GM18519 (cell line): Measurements from ENCODE around the gene ETFDH.
"Not testable (repeated sequence)": the region's sequence is repeated elsewhere in the genome, so short reads cannot be mapped to it uniquely, and the experiment has no call there.

Source experiments
- ATAC-seq: cut with Tn5 transposase; IDR thresholded peaks from one replicate; pipeline ENCODE4 v1.9.1; 2021; ENCODE audit warnings: mild to moderate bottlenecking, moderate library complexity; ENCODE audit not compliant: unreplicated experiment, low FRiP score

ETFDH gene

DNA sequence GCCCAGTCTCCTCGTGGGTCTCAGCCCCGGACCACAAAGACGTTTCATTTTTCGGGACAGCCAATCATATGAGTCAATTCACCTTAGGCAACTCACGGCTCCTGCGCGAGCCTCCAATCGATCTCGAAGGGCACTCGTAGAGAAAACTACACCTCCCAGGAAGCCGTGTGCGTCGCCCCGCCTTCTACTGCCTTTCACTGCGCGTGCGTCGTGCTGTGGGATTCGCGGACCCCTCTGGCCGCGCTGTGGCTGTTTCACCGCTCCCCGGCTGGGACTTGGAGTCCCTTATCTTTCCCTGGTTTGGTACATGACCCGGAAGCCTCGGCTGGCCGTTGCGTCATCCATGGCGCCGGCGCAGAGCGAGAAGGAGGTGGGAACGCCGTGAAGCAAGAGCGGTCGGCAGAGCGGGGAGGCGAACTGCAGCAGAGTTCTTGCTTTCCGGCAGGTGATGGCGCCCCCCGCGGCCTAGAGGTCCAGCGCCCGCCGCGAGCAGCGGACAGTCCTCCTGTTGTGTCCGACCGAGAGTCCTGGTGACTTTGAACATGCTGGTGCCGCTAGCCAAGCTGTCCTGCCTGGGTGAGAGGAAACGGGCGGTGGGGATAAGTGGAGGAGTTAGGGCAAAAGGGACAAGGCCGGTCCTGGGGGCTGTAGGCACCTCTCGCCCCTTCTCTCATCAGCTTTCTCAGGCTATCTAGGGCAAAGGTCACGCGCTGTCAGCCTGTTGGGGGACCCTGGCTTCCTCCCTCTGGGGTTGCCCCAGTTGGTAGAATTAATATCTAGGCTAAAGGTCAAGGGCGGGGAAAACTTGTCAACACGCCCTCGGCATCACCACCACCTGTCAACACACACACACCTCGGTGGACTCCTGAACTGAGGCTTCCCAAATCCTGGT, at the start of gene ETFDH:
ETFDH (plus strand) TSS at position 382 of the 892 bp plus-strand sequence; CDS start at position 543, 161 bp downstream.
- peak; percentile 90 for ATAC-seq

DNA sequence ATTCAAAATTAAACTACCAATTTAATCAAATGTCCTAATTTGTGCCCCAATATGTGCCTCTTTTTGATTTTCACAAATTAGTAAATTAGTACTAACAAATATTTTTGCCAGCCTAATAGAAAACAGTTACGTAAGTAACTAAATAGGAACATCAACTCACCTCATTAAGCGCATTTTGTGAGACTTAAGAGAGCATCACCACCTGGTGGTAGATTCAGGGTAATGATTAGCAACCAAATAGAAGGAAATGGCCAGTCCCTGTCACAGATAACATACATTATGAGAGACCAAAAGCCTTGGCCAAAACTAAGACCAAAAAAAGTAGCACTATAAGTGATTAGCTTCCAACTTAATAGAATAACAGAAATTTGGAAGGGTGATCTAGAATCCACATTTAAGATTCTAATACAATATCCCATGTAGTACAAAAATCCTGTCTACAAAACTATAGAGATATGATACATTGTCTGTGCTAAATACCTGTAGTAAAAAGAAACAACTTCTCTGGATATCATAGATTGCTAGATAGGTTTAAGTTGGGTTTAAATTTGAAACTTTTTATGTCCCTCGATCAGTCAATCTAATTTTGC, 47.1 kb upstream of the ETFDH start:
- peak; percentile 90 for ATAC-seq

GRCh38 chr4:158625544-158625943, 46.6 kb upstream of the ETFDH start:
- no peak for ATAC-seq

- no peak for ATAC-seq
Measured at GRCh38 chr4:158630893-158631292, 41.2 kb upstream of the ETFDH start.

DNA sequence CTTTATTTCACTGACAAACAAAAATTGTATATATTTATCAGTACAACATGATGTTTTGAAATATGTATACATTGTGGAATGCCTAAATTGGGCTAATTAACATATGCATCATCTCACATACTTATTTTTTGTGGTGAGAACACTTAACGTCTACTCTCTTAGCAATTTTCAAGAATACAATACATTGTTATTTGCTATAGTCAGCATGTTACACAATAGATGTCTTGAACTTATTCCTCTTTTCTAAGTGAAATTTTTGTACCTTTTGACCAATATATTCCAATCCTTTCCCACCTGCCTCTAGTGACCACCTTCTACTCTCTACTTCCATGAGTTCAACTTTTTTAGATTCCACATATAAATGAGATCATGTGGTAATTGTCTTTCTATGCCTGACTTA, 35.5 kb upstream of the ETFDH start:
- ATAC-seq: no peak

DNA sequence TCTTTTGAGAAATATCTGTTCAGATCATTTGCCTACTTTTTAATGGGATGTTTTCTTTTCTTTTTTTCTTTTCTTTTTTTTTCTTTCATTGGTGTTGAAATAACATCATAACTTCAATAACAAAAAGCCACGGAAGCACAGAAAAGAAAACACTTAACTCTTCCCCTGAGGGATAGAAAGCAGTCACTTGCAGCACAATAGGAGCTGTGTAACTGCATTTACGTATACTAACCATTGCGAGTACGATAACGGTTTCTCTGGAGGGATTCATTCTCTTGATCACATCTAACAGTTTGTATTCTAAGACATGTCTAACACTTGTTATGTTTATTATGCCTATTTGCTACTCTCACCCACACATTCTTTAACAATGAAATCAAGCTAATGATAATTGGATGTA, 27.7 kb upstream of the ETFDH start:
- ATAC-seq: no peak

DNA sequence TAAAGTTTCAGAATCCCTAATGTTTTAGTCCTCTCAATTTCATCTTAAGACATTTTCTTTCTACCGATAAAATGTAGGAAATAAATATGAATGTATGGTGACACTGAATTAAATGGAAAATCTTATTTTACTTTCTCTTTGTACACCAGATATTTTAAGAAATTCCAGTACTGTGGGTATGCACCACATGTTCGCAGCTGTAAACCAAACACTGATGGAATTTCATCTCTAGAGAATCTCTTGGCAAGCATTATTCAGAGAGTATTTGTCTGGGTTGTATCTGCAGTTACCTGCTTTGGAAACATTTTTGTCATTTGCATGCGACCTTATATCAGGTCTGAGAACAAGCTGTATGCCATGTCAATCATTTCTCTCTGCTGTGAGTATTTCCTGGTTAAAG, 27.3 kb upstream of the ETFDH start:
- ATAC-seq: no peak

GRCh38 chr4:158649111-158649680, 22.9 kb upstream of the ETFDH start:
- no peak for ATAC-seq

DNA sequence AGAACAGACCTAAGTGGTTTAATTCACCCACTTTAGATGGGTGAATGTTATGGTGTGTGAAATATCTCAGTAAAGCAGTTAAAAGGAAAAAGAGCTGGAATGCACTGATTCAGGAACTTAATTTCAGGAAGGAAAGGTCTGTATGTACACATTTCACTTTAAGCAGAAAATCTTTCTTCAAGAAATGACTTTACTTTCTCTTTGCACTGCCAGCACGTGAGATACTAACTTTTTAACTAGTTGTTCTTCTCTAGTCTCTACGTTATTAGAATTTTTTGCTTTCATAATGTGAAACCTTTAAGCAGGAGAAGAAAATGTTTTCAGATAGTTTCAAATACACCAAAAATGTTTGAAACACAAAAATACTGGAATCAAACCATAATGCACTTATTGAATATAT, 19.2 kb upstream of the ETFDH start:
- no peak for ATAC-seq

GRCh38 chr4:158656439-158656838, 15.7 kb upstream of the ETFDH start:
- no peak for ATAC-seq

- no peak for ATAC-seq
Measured at GRCh38 chr4:158657291-158657690, 14.8 kb upstream of the ETFDH start.

DNA sequence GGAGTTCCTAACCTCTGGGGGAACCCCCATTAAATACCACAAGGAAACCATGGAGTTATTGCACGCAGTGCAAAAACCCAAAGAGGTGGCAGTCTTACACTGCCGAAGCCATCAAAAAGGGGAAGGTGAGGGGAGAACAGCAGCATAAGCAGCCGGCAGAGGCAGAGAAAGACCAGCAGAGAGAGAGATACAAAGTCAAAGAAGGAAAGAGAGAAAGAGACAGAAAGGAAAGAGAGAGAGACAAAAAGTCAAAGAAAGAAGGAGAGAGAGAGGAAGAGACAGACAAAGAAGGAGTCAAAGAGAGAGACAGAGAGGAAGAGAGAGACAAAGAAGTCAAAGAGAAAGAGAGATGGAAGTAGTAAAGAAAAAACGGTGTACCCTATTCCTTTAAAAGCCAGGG, 8.8 kb upstream of the ETFDH start:
- ATAC-seq: not testable (repeated sequence)

- not testable (repeated sequence) for ATAC-seq
Measured at GRCh38 chr4:158663707-158664625, 8.1 kb upstream of the ETFDH start.

DNA sequence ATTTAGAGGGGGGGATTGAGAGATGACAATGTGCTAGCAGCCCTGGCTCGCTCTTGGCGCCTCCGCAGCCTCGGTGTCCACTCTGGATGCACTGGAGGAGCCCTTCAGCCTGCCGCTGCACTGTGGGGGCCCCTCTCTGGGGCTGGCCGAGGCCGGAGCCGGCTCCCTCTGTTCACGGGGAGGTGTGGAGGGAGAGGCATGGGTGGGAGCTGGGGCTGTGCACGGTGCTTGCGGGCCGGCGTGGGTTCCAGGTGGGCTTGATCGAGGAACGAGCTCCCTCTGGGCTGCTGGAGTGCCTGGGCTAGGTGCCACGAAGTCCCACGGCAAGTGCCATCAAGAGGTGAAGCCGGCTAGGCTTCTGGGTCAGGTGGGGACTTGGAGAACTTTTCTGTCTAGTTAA, 7.3 kb upstream of the ETFDH start:
- ATAC-seq: no peak

- ATAC-seq: no peak
Measured at GRCh38 chr4:158666892-158667291, 5.2 kb upstream of the ETFDH start.

DNA sequence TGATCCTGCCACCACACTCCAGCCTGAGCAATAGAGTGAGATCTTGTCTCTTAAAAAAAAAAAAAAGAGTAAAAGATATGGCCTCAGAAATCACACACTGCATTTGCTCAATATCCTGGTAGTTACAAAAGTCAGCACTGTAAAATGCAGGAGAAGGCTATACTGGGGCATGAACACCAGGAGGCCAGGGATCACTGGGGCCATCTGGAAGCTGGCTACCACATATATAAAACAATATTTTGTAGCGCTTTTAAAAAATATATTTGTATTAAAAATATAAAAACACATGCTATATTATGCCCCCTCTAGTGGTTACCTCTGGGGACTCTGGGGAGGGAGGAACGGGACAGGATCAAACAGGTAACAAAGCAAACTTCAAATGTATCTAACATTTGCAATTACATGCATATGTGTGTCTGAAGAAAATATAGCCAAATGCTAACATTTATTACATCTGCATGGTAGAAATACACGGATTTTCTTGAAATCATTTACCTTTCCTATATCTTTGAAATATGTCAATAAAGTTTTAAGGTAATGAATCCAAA, 4.4 kb upstream of the ETFDH start:
- ATAC-seq: no peak

DNA sequence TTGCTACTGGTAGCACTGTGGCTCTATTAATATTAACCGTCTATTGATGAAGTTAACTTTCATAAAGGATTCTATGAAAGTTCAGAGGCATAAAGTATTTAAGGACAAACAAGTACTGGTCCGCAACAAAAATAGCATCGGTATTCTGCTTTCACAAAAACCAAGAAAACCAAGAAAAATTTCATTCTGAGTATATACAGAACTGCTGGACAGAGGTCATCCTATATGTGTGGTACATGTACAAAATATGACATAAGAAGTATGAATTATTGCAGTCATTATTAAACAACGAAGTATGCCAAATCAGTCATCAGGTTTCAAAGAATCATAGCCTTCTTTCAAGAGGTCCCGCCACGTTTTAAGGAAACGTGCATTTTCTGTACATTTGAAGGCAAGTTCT, 2.8 kb upstream of the ETFDH start:
- no peak for ATAC-seq

DNA sequence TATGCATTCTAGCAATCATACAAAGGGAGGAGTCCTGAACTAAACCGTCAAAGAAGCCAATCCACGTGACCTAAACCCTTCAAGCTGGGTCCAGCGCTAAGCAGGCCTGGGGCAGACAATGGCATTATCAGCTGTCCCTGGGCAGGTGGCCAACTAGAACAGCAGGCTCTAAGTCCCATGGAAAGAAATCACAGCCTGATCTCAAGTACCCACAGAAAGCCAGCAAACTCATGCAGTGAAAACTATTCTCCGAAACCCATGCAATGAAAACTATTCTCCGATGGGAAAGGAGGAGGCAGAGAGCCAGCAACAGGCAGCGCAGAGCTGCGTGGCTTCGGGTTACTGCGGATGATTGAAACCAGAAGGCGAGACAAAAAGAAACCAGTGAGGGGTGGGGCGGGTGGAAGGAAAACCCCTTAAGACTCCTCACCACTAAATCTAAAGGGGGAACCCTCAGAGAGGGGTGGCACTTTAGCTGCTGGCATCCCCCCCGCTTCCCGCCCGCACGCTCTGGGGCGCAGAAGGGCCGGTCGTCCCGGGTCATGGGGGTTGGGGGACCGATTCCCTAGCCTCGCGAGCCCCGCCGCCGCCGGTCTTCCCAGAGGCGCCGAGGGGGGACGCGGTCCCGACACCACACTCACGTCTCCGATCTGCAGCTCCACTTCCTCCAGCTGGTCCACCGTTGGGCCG, 976 bp upstream of the ETFDH start:
- ATAC-seq: peak; percentile 17

GRCh38 chr4:158671665-158671914, 506 bp upstream of the ETFDH start, which contains the start of gene C4orf46:
TSS of gene C4orf46 (minus strand) at chr4:158671887. CDS start at chr4:158671801, 86 bp downstream.
- no peak for ATAC-seq

GRCh38 chr4:158673633-158674032, 1.5 kb downstream of the ETFDH start:
- no peak for ATAC-seq
